ENCODE results near the gene MTHFD1L. TPM values are rescaled to one million over a fixed set of nuclear protein-coding genes. Genes with fewer than 3 reads are reported as not detected.

MTHFD1L gene
- total and polyA plus RNA-seq, 9 of the 15 experiments (the other 6 are each of a cell fraction or from before 2014, with no cell fraction given), result 20.9 to 128 (median 61.0) TPM

GRCh38 chr6:150866147-150866990, 867 bp downstream of the MTHFD1L start (continued):
- TF ChIP-seq NKRF (IDR thresholded peaks at IDR 0.05; ENCODE audit: borderline replicate concordance) (peak; percentile 96), TRIM24 (IDR thresholded peaks at IDR 0.05) (0 out of 4 replicates have a peak, but pooled peaks of 1 of the 2 experiments have one; percentile 30), EZH2 (IDR thresholded peaks at IDR 0.05; ENCODE audit: borderline replicate concordance, low read depth, low read length) (no peak), THRB (CRISPR knock-in tag; conservative IDR thresholded peaks at IDR 0.05) (no peak), ID3 (CRISPR knock-in tag; IDR thresholded peaks at IDR 0.05) (no peak), ID3 (tag; IDR thresholded peaks at IDR 0.05) (no peak), XRCC4 (IDR thresholded peaks at IDR 0.05; ENCODE audit: extremely low read depth, insufficient read depth, insufficient read length) (no peak), ZBTB7A (IDR thresholded peaks at IDR 0.05; ENCODE audit: borderline replicate concordance, control insufficient read depth, low read depth, low read length) (peak; percentile 93), ZBED1 (IDR thresholded peaks at IDR 0.05) (no peak), MXI1 (IDR thresholded peaks at IDR 0.05; ENCODE audit: low read depth, low read length) (peak; percentile 96), MXD1 (CRISPR knock-in tag; IDR thresholded peaks at IDR 0.05; ENCODE audit: borderline replicate concordance, poor library complexity, severe bottlenecking) (peak; percentile 96), RBM14 (IDR thresholded peaks at IDR 0.05; ENCODE audit: borderline replicate concordance, insufficient read depth, low read depth, low read length) (peak; percentile 19; the same call in 1 of the 2 replicates), HDAC6 (IDR thresholded peaks at IDR 0.05; ENCODE audit: low read depth, low read length) (no peak), NCOA2 (IDR thresholded peaks at IDR 0.05; ENCODE audit: partially characterized antibody in 2 of 2) (no peak), ZNF699 (CRISPR knock-in tag; IDR thresholded peaks at IDR 0.05; ENCODE audit: insufficient replicate concordance) (no peak), SRSF3 (IDR thresholded peaks at IDR 0.05; ENCODE audit: insufficient read depth, low read length) (no peak), FOXJ2 (tag; IDR thresholded peaks at IDR 0.05) (no peak), TARDBP (IDR thresholded peaks at IDR 0.05) (no peak), ZNF133 (CRISPR knock-in tag; IDR thresholded peaks at IDR 0.05) (no peak), HNRNPLL (IDR thresholded peaks at IDR 0.05; ENCODE audit: low read depth, low read length, poor library complexity, severe bottlenecking) (no peak), PTRF (tag; IDR thresholded peaks at IDR 0.05) (no peak), BCOR (IDR thresholded peaks at IDR 0.05) (peak; percentile 24; the same call in 1 of the 2 replicates), ZNF324 (CRISPR knock-in tag; IDR thresholded peaks at IDR 0.05) (no peak), GATAD2A (IDR thresholded peaks at IDR 0.05) (peak; percentile 28; the same call in 1 of the 2 replicates), FOXA1 (IDR thresholded peaks at IDR 0.05; ENCODE audit: borderline replicate concordance) (no peak)

All from K562 (cell line).